ENCODE data around the gene ARHGEF16.

The ARHGEF16 gene

GRCh38 chr1:3438661-3439180, 15.7 kb upstream of the ARHGEF16 start:
- no peak for TF ChIP-seq CTCF (IDR thresholded peaks at IDR 0.05; ENCODE audit: low read depth, low read length)
- no peak overlapping the region for H3K4me3 ChIP-seq (ENCODE audit: low read depth, low read length)
- H3K4me1 ChIP-seq, result no peaks in the 10 kb centered on the region
- no peak for DNase-seq
- H3K36me3 ChIP-seq, result no peaks in the 10 kb centered on the region
- no peaks in the 10 kb centered on the region for H3K9me3 ChIP-seq
- H3K27me3 ChIP-seq, result peaks cover 8% of the 10 kb centered on the region

DNA sequence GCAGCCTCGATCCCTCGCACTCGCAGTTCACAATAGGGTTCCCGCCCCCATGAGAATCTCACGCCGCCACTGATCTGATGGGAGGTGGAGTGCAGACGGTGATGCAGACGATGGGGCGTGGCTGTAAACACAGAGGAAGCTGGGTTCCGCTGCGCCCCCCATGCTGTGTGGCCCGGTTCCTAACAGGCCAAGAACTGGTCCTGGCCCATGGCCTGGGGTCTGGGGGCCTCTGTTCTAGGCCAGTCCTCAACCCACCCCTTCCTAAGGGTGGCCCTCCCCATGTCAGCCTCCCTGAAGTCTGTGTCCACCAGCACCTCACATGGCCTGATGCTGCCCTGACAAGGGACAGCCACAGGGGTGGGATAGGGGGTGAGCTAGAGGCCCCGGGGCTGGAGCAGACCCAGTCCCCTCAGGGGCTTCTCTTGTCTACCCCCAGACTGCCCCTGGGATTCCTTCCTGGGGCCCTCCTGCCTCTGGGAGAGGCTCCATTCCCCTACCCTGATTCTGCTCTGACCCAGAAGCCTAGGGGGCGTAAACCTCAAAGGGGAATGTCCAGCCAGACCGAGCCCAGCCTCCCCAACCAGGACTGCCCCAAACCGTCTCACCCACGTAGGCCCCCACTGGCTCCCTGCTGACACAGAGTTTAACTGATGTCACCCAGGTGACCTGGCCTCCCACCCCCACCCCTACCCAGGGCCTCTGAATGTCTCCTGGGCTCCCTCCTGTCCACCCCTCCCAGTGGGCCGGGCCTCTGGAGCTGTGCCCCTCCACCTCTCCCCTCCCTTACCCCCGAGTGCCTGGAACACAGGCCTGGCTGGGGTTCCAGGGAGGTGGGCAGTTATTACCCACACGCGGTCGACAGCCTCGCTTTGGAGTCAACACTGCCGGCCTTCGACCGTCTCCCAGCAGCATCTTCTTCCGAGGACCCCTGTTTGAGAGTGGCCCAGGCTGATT, 14.8 kb upstream of the ARHGEF16 start:
- DNase-seq, result no peak
- Histone ChIP-seq H3K9me3 (no peaks in the 10 kb centered on the region), H3K27me3 (peaks cover 6% of the 10 kb centered on the region), H3K4me1 (no peaks in the 10 kb centered on the region), H3K4me3 (ENCODE audit: low read depth, low read length) (no peak overlapping the region), H3K36me3 (no peaks in the 10 kb centered on the region)
- no peak for TF ChIP-seq CTCF (IDR thresholded peaks at IDR 0.05; ENCODE audit: low read depth, low read length)

DNA sequence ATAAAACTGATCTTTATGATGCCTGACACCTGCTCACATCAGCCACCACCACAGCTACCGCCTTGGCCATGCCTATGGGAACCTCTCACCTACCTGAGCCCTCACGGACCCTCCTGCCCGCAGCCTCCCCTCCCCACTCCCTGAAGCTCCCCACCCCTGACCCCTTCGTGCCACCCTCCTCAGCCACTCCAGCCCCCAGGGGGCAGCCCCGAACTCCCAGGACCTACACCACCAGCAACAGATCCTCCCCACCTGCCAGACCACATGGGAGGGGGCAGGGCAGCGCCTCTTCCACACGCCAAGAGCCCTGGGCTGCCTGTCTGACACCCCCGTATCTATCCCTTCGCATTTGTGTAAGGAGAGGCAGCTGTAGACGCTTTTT, 14.2 kb upstream of the ARHGEF16 start:
- Histone ChIP-seq H3K27me3 (peaks cover 3% of the 10 kb centered on the region; the same call in 1 of the 2 replicates), H3K4me1 (no peaks in the 10 kb centered on the region), H3K4me3 (ENCODE audit: low read depth, low read length) (no peak overlapping the region), H3K36me3 (no peaks in the 10 kb centered on the region), H3K9me3 (no peaks in the 10 kb centered on the region)
- no peak for DNase-seq
- no peak for TF ChIP-seq CTCF (IDR thresholded peaks at IDR 0.05; ENCODE audit: low read depth, low read length)

- H3K36me3 ChIP-seq, result no peaks in the 10 kb centered on the region
- no peaks in the 10 kb centered on the region for H3K9me3 ChIP-seq
- peaks cover 3% of the 10 kb centered on the region; the same call in 1 of the 2 replicates for H3K27me3 ChIP-seq
- H3K4me1 ChIP-seq, result no peaks in the 10 kb centered on the region
- no peak overlapping the region for H3K4me3 ChIP-seq (ENCODE audit: low read depth, low read length)
- no peak for TF ChIP-seq CTCF (IDR thresholded peaks at IDR 0.05; ENCODE audit: low read depth, low read length)
- DNase-seq, result no peak
Measured at GRCh38 chr1:3440711-3441409, 13.6 kb upstream of the ARHGEF16 start.

DNA sequence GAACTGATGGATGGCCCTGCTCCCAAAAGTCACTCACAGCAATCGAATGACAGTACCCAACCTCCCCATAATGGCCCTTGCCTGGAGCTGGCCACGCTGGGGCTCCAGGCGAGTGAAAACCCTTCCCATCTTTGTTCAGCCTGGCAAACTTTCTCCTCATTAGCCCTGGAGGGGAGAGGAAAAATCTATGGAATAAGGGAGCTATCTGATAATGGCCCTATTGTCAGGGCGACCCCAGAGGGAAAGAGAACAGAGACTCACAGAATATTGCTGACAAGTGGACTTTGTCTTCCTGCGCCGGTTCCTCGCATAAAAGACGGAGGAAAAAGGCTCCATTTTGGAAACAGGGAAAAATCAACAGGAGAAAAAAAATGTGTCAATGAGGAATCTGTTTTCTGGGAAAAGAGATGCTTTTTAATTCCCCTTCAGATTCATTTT, 13.0 kb upstream of the ARHGEF16 start:
- no peak for TF ChIP-seq CTCF (IDR thresholded peaks at IDR 0.05; ENCODE audit: low read depth, low read length)
- no peaks in the 10 kb centered on the region for H3K9me3 ChIP-seq
- H3K4me1 ChIP-seq, result no peaks in the 10 kb centered on the region
- no peak overlapping the region for H3K4me3 ChIP-seq (ENCODE audit: low read depth, low read length)
- DNase-seq, result no peak
- no peaks in the 10 kb centered on the region for H3K36me3 ChIP-seq
- H3K27me3 ChIP-seq, result peaks cover 3% of the 10 kb centered on the region; the same call in 1 of the 2 replicates
